Epithelial cell of esophagus (primary cell): ENCODE data around the gene SLC26A1.

Experiments used
- DNase-seq: peaks from one replicate; pipeline ENCODE4 v3.0.0; 2010; ENCODE audit warnings: low read depth
- H3K4me3 ChIP-seq: 2 replicates; pipeline ENCODE4 v1.5.1; 2011; ENCODE audit warnings: mild to moderate bottlenecking, low read length, control low read depth
- TF ChIP-seq, protein P1 (sequence below): IDR thresholded peaks from 2 replicates; pipeline ENCODE4 v1.5.1; 2011; ENCODE audit warnings: low read depth, mild to moderate bottlenecking, low read length, control low read depth, inconsistent platforms; ENCODE audit not compliant: insufficient read depth; ENCODE audit errors: missing control alignments

Gene SLC26A1

DNA sequence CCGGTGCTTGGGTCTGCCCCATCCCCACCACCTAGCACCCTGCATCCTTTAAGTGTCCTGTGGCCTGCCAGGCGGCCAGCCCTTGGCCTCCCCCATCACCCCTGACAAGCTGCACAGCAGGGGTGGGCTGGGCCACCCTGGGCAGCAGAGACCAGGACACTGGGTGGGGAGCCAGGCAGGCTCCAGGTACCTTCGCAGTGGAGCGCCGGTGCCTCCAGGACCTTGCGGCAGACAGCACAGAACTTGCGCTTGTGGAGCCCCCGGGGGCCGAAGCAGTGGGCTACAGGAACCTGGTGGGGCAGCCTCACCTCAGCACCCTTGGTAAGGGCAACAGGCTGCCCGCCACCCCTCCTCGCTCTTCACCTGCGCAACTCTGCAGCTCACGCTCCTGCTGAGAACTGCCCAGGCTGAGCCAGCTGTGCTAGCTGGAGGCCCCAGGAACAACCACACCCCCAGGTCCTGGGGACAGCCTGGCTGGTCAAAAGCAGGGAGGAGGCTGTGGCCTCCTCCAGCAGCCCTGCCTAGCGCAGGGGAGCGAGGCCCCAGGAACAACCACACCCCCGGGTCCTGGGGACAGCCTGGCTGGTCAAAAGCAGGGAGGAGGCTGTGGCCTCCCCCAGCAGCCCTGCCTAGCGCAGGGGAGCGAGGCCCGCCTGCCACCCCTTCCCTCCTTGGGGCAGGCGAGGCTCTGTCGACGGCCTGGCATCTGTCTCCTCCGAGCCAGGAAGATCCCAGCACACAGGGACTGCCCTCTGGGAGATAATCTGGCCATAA, 24.4 kb downstream of the SLC26A1 start:
- TF ChIP-seq, protein P1, sequence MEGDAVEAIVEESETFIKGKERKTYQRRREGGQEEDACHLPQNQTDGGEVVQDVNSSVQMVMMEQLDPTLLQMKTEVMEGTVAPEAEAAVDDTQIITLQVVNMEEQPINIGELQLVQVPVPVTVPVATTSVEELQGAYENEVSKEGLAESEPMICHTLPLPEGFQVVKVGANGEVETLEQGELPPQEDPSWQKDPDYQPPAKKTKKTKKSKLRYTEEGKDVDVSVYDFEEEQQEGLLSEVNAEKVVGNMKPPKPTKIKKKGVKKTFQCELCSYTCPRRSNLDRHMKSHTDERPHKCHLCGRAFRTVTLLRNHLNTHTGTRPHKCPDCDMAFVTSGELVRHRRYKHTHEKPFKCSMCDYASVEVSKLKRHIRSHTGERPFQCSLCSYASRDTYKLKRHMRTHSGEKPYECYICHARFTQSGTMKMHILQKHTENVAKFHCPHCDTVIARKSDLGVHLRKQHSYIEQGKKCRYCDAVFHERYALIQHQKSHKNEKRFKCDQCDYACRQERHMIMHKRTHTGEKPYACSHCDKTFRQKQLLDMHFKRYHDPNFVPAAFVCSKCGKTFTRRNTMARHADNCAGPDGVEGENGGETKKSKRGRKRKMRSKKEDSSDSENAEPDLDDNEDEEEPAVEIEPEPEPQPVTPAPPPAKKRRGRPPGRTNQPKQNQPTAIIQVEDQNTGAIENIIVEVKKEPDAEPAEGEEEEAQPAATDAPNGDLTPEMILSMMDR: no peak
- no peak for DNase-seq
- no peak overlapping the region for H3K4me3 ChIP-seq

DNA sequence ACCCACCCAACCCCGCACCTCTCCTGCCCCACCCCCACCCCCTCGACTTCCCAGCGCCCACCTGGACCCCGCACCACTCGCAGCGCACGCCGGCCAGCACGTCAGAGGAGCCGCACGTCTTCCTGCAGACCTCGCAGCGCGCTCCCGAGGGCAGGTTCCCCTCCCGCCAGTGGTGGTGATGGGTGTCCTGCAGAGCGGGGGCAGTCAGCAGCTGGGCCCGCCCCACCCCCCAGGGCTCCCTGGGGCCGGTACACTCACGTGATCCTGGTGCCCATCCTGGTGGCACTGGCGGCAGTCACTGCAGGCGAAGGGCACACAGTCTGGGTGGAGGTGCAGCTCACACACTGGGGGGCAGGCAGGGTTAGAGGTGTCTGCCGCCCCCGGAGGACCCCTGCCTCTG, 25.0 kb downstream of the SLC26A1 start:
- TF ChIP-seq, protein P1: no peak
- no peak overlapping the region for H3K4me3 ChIP-seq
- DNase-seq: no peak

DNA sequence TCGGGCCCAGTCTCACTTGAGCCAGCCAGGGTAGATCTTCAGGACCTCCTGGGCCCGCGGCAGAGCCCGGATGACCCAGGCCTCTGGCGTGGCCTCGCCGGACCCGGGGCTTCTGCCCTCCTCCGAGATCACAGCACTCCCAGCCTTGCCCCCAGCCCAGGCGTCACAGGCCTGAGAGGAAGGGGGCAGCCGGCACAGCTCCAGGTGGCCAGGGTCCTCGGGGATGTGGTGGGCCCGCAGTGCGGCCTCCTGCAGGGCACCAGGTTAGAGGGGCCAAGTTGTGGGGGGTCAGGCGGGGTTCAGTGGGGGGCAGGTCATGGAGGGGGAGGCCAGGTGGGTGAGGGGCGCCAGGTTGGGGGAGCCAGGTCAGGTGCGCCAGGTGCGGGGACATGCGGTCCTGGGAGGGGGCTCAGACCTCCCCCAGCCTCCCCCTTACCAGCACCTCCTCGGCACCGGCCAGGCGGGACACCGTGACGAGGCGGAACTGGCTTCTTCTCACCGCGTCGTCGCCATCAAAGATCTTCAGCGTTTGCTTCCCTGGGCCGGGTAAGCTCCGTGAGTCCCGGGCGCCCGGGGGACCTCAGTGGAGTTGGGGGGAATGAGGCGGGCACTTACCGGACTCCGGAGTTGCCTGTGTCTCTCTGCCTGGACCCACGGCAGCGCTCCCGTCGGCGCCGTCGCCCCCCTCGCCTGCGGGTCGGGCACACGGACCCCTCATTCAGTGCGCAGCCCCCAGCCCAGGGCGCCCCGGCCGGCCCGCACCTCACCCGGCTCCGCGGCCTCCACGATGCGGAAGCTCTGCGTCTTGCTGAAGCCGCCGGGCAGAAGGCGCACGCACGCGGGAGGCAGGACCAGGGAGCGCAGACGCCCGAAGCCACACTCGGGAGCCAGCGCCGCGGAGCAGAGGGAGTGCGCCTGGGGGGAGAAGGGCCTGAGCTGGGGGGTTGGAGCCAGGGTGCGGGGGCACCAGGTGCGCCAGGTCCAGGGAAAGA, 25.8 kb downstream of the SLC26A1 start:
- TF ChIP-seq, protein P1: no peak
- peak; percentile 18 for DNase-seq
- H3K4me3 ChIP-seq: no peak overlapping the region

DNA sequence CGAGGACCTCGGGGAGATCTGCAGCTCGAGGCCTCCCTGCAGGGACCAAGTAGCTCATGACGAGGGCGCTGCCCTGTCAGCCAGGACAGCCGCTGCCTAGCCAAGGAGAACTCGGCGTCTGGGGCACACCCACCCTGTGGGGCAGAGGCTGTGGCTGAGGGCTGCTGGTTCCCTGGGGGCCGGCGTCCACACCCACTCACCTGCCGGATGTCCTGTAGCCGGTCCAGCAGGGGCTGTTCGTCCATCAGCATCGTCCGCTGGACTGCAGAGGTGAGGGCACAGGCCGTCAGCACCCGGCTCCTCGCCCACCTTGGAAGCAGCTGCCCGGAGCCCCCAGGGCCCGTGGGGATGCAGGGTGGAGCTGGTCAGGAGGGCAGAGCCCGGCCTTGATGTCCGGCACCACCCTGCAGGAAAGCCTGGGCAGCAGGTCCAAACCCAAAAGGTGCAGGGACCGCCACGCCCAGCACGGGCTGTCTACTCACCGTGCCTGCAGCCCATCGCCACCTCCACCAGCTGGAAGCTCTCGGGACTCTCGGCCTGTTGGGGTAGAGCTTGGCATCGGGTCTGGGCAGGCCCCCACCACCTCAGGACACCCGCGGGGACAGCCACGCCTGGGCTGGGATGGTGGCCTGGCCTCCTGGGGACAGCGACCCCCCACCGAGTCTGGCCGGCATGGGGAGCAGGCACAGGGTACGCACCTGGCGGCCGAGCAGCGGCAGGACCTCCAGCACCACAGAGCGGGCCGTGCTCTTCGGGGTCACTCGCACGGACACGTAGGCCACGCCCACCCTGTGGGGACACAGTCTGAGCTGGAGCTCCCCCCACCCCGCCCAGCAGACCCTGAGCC, 26.7 kb downstream of the SLC26A1 start:
- TF ChIP-seq, protein P1: no peak
- DNase-seq: no peak
- no peak overlapping the region for H3K4me3 ChIP-seq

DNA sequence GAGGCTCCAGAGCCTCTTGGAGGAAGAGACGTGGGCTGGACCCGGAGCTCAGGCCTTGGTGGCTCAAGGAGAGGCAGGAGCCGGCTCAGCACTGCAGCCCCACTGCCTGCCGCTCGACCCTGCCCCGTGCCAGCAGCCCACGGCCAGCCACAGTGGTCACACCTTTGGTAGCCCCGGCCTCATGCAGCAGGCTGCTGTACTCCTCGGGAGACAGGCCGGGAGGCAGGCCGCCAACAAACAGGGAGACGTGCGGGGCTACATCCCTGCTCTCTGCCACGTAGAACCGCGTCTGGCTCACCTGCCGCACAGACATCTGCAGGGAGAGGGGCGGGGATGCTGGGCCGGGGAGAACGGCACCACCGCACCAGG, 27.5 kb downstream of the SLC26A1 start:
- no peak for DNase-seq
- H3K4me3 ChIP-seq: no peak overlapping the region
- TF ChIP-seq, protein P1: no peak

DNA sequence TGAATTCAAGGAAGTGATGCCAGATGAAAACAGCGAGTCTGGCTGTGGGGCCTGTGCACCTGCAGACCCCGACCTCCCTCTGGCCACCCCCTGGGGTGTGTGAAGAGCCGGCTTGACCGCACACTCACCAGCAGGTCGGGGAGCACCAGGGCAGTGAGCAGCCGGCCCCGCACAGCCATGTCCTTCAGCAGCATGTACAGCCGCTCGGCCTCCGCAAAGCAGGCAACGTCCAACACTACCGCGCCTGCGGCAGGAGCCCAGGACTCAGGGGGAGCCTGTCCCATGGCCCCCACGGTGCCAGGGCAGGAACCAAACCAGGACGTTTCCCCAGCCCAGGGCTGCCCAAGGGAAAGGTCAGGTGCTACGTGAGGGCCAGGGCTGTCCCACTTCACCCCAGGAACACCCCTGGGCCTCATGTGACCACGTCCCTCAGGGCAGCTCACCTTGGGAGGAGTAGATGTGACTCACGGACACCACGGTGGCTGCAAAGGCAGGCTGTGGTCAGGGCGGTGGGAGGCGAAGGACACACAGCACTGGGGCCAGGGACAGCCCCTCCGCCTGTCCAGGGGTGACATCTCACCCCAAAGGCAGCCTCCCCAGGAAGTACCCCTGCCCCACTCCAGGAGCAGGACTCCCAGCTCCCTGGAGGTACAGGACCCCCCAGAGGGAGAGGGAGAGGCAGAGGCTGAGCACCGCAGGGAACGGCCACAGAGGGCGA, 28.0 kb downstream of the SLC26A1 start:
- TF ChIP-seq, protein P1: no peak
- H3K4me3 ChIP-seq: no peak overlapping the region
- DNase-seq: no peak
